Endothelial cell (in vitro differentiated cells): Measurements from ENCODE around the gene HHIPL1. TPM values are rescaled to one million over a fixed set of nuclear protein-coding genes. Genes with fewer than 3 reads are reported as not detected.

ENCODE experiments used
- DNase-seq: peaks from one replicate; pipeline ENCODE4 v3.0.0; 2021; ENCODE audit warnings: low spot score
- H3K27ac Mint-ChIP-seq: one replicate; pipeline ENCODE4 v1.8.0; 2021; ENCODE audit warnings: mixed read lengths, inconsistent platforms; ENCODE audit not compliant: unreplicated experiment
- H3K27me3 Mint-ChIP-seq: one replicate; pipeline ENCODE4 v1.8.0; 2021; ENCODE audit warnings: mild to moderate bottlenecking, moderate library complexity, mixed read lengths, inconsistent platforms; ENCODE audit not compliant: unreplicated experiment
- H3K36me3 Mint-ChIP-seq: one replicate; pipeline ENCODE4 v1.8.0; 2021; ENCODE audit warnings: mild to moderate bottlenecking, low read depth, mixed read lengths, inconsistent platforms; ENCODE audit not compliant: unreplicated experiment
- H3K4me1 Mint-ChIP-seq: one replicate; pipeline ENCODE4 v1.8.0; 2021; ENCODE audit warnings: mild to moderate bottlenecking, mixed read lengths, inconsistent platforms; ENCODE audit not compliant: unreplicated experiment
- H3K4me3 Mint-ChIP-seq: one replicate; pipeline ENCODE4 v1.8.0; 2021; ENCODE audit warnings: mild to moderate bottlenecking, mixed read lengths, inconsistent platforms; ENCODE audit not compliant: unreplicated experiment
- H3K9me3 Mint-ChIP-seq: one replicate; pipeline ENCODE4 v1.8.0; 2021; ENCODE audit warnings: mixed read lengths, inconsistent platforms; ENCODE audit not compliant: unreplicated experiment
- total RNA-seq: library from RNA; stranded (reverse); fragmentation: NEBNext Ultra II Directional; extraction: Animal tissue kit (Norgen Biotek cat#: 25700); gene quantifications from one replicate; pipeline ENCODE4 v1.2.1, GENCODE V29; 2021; ENCODE audit not compliant: unreplicated experiment
- TF ChIP-seq, protein P1 (sequence below): fragments of 200-600 bp; sonication (generic); IDR thresholded peaks from one replicate; pipeline ENCODE4 v1.5.0; 2021; ENCODE audit warnings: antibody characterized with exemption; ENCODE audit not compliant: unreplicated experiment

Gene HHIPL1
- total RNA-seq, 1 donor from 2014 or later, result 15.1 TPM

DNA sequence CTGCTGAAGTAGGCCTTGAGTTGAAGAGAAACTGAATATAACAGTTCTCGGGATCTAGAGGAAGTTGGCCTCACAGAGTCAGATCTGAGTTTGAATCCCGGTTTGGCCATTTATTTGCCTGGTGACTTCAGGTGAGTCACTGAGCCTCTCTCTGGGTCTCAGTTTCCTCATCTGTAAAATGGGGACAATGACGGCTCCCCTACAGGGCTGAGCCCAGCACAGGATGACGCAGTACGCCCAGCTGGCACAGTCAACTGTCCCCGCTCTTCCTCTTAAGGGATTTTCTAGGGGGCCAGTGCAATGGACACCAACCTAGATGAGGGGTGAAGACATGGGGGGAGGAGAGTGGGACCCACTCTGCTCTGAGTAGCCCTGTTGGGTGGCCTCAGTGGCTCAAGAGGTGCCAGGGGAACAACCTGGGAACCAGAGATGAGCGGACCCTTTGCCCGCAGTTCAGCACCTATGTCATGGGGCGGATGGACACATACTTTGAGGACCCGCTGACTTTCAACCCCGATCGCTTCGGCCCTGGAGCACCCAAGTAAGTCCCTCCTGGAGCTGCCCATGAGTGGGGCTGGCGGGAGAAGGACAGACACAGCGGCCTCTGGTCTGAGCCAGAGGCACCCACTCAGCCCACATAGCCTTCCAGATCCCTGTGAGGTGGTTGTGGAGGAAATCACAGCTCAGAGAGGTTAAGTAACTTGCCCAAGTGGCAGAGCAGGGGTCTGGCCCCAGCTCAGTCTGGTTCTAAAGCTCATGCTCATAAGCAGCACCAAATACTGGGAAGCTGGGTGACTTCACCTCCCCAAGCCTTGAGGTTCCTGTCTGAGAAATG, 80.2 kb downstream of the HHIPL1 start:
- Mint-ChIP-seq H3K4me3 (no peak overlapping the region), H3K27me3 (peaks cover 7% of the 10 kb centered on the region), H3K4me1 (no peaks in the 10 kb centered on the region), H3K27ac (no peak overlapping the region), H3K9me3 (no peaks in the 10 kb centered on the region), H3K36me3 (no peaks in the 10 kb centered on the region)
- TF ChIP-seq, protein P1, sequence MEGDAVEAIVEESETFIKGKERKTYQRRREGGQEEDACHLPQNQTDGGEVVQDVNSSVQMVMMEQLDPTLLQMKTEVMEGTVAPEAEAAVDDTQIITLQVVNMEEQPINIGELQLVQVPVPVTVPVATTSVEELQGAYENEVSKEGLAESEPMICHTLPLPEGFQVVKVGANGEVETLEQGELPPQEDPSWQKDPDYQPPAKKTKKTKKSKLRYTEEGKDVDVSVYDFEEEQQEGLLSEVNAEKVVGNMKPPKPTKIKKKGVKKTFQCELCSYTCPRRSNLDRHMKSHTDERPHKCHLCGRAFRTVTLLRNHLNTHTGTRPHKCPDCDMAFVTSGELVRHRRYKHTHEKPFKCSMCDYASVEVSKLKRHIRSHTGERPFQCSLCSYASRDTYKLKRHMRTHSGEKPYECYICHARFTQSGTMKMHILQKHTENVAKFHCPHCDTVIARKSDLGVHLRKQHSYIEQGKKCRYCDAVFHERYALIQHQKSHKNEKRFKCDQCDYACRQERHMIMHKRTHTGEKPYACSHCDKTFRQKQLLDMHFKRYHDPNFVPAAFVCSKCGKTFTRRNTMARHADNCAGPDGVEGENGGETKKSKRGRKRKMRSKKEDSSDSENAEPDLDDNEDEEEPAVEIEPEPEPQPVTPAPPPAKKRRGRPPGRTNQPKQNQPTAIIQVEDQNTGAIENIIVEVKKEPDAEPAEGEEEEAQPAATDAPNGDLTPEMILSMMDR, result no peak
- no peak for DNase-seq

DNA sequence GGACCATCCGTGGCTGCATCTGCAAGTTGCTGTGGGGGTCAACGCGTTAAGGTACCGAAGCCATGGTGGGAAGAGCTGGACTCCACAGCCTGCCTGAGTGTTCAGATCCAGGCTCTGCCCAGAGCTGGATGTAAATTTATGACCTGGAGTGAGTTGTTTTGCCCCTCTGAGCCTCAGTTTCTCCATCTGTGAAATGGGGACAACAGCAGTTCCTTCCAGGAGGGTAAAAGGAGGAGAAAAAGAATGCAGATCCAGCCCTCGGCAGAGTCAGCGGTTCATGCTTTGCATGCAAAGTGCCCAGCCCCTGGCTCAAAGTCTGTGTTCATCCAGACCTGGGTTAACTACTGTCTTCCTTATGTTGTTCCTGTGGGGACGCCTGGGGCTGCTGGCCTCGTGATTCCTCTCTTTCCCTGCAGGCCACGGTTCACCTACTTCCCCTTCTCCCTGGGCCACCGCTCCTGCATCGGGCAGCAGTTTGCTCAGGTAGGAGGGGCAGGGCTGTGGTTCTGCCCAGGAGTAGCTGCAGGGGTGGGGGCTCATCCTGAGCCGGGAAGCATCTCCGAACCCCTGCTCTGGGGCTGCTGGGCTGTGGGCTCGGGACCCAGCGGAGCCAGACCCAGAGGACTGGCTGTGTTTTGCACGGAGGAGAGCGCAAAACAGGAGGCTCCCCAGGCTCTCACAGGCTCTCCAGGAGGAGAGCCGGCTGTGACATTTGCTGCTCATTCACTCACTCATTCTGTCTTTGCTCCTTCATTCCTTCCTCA, 81.0 kb downstream of the HHIPL1 start:
- no peak for DNase-seq
- H3K27me3 Mint-ChIP-seq, result peaks cover 10% of the 10 kb centered on the region
- H3K4me3 Mint-ChIP-seq, result no peak overlapping the region
- H3K9me3 Mint-ChIP-seq, result no peaks in the 10 kb centered on the region
- H3K27ac Mint-ChIP-seq, result no peak overlapping the region
- H3K36me3 Mint-ChIP-seq, result no peaks in the 10 kb centered on the region
- TF ChIP-seq, protein P1, result no peak
- no peaks in the 10 kb centered on the region for H3K4me1 Mint-ChIP-seq

DNA sequence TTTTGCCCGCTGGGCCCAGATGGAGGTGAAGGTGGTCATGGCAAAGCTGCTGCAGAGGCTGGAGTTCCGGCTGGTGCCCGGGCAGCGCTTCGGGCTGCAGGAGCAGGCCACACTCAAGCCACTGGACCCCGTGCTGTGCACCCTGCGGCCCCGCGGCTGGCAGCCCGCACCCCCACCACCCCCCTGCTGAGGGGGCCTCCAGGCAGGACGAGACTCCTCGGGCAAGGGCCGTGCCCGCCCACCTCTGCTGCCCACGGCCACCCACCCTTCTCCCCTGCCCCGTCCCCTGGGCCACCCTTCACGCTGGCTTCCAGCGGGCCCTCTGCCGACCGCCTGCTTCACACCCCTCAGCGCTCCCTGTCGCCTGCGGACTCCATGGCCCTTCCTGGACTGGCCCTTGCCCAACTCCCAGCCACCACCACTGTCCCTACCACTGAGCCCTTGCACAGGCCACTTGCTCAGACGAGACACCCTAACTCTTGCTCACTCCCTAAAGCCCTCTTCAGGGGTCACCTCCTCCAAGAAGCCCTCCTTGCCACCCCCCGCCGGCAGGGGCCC, 81.7 kb downstream of the HHIPL1 start:
- TF ChIP-seq, protein P1, result no peak
- H3K4me3 Mint-ChIP-seq, result no peak overlapping the region
- DNase-seq, result no peak
- no peaks in the 10 kb centered on the region for H3K9me3 Mint-ChIP-seq
- peaks cover 10% of the 10 kb centered on the region for H3K27me3 Mint-ChIP-seq
- no peaks in the 10 kb centered on the region for H3K36me3 Mint-ChIP-seq
- no peak overlapping the region for H3K27ac Mint-ChIP-seq
- no peaks in the 10 kb centered on the region for H3K4me1 Mint-ChIP-seq

DNA sequence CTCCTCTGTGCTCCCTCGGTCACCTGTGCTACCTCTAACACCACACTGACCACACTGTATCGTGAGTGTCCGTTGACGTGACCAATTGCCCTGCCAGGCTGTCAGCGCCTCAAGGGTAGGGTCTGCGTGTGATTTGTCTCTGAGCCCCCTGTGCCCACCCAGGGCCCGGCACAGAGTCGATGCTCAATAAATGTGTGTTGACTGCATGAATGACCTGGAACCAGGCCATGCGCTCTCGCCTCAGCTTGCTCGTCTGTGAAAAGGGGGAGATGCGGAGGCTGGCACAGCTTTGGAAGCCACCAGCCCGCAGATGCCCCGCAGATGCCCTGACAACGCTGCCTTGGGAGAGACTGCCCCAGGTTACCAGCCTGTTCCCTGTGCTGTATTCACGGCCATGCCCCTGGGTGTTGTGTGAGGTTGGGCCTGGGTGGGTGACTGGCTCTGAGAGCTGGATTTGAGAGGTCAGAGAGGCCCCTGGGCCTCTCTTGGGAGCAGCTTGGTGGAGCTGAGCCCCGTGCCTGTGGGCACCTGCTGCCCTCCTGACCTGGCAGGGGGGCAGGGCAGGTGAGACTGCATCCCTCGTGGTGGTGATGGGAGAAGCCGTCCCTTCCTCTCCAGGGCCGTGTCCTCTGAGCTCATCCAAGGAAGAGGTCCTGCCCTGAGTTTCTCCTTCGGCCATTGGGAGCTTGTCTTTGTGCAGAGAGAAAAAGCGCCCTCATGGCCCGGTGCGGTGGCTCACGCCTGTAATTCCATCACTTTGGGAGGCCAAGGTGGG, 82.4 kb downstream of the HHIPL1 start:
- no peak for DNase-seq
- TF ChIP-seq, protein P1, result no peak
- no peaks in the 10 kb centered on the region for H3K36me3 Mint-ChIP-seq
- H3K9me3 Mint-ChIP-seq, result no peaks in the 10 kb centered on the region
- no peak overlapping the region for H3K4me3 Mint-ChIP-seq
- no peaks in the 10 kb centered on the region for H3K4me1 Mint-ChIP-seq
- peaks cover 11% of the 10 kb centered on the region for H3K27me3 Mint-ChIP-seq
- H3K27ac Mint-ChIP-seq, result no peak overlapping the region
